ENCODE measurements around the gene YIPF4.
"Not testable (repeated sequence)": the region's sequence is repeated elsewhere in the genome, so short reads cannot be mapped to it uniquely, and the experiment has no call there.

The YIPF4 gene

DNA sequence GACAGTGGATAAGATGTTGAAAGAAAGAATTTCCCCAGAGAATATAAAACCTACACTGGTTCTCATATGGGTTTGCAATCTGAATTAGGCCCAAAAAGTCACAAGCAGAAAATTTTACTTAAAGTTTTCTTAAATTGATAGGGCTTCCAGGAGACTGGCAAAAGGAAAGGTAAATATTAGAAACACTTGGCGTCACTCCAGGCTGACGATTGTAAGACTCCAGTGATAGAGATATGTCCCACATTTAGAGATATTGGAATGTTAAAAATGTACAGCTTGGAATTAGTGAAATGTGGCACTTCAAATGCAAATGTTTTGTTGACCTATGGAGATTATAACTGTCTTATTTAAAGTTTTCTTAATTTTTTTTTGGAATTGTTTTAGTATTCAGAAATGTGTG, 14.0 kb downstream of the YIPF4 start:
- no peak overlapping the region for H2AFZ ChIP-seq
- H3K79me2 ChIP-seq, result peaks cover 13% of the 10 kb centered on the region
- H3K4me3 ChIP-seq (ENCODE audit: low read depth, low read length), result no peak overlapping the region
- H3K4me2 ChIP-seq (ENCODE audit: low read length), result no peak overlapping the region
- no peaks in the 10 kb centered on the region for H3K36me3 ChIP-seq (ENCODE audit: control insufficient read depth, insufficient read depth, low read length)
- H3K4me1 ChIP-seq, result no peaks in the 10 kb centered on the region
- H3K27me3 ChIP-seq (ENCODE audit: control insufficient read depth, insufficient read depth, low read length), result no peaks in the 10 kb centered on the region
- H3K9ac ChIP-seq, result no peak overlapping the region
- no peak overlapping the region for H3K27ac ChIP-seq
- H3K9me3 ChIP-seq (ENCODE audit: control insufficient read depth, low read length), result no peaks in the 10 kb centered on the region
- TF ChIP-seq, protein P1, sequence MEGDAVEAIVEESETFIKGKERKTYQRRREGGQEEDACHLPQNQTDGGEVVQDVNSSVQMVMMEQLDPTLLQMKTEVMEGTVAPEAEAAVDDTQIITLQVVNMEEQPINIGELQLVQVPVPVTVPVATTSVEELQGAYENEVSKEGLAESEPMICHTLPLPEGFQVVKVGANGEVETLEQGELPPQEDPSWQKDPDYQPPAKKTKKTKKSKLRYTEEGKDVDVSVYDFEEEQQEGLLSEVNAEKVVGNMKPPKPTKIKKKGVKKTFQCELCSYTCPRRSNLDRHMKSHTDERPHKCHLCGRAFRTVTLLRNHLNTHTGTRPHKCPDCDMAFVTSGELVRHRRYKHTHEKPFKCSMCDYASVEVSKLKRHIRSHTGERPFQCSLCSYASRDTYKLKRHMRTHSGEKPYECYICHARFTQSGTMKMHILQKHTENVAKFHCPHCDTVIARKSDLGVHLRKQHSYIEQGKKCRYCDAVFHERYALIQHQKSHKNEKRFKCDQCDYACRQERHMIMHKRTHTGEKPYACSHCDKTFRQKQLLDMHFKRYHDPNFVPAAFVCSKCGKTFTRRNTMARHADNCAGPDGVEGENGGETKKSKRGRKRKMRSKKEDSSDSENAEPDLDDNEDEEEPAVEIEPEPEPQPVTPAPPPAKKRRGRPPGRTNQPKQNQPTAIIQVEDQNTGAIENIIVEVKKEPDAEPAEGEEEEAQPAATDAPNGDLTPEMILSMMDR (IDR thresholded peaks at IDR 0.05), result no peak

DNA sequence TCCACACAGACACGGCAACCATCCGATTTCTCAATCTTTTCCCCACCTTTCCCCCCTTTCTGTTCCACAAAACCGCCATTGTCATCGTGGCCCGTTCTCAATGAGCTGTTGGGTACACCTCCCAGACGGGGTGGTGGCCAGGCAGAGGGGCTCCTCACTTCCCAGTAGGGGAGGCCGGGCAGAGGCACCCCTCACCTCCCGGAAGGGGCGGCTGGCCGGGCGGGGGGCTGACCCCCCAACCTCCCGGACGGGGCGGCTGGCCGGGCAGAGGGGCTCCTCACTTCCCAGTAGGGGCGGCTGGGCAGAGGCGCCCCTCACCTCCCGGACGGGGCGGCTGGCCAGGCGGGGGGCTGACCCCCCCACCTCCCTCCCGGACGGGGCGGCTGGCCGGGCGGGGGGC, 15.8 kb downstream of the YIPF4 start:
- H3K36me3 ChIP-seq (ENCODE audit: control insufficient read depth, insufficient read depth, low read length); H3K9me3 ChIP-seq (ENCODE audit: control insufficient read depth, low read length); H3K27me3 ChIP-seq (ENCODE audit: control insufficient read depth, insufficient read depth, low read length); H3K4me1 ChIP-seq; H3K79me2 ChIP-seq; H3K27ac ChIP-seq; H2AFZ ChIP-seq; H3K9ac ChIP-seq; H3K4me3 ChIP-seq (ENCODE audit: low read depth, low read length); H3K4me2 ChIP-seq (ENCODE audit: low read length): not testable (repeated sequence)

DNA sequence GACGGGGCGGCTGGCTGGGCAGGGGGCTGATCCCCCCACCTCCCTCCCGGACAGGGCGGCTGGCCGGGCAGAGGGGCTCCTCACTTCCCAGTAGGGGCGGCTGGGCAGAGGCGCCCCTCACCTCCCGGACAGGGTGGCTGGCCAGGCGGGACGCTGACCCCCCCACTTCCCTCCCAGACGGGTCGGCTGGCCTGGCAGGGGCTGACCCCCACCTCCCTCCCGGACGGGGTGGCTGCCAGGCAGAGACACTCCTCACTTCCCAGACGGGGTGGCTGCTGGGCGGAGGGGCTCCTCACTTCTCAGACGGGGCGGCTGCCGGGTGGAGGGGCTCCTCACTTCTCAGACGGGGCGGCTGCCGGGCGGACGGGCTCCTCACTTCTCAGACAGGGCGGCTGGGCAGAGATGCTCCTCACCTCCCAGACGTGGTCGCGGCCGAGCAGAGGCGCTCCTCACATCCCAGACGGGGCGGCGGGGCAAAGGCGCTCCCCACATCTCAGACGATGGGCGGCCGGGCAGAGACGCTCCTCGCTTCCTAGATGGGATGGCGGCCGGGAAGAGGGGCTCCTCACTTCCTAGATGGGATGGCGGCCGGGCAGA, 16.4 kb downstream of the YIPF4 start:
- not testable (repeated sequence) for H3K9me3 ChIP-seq (ENCODE audit: control insufficient read depth, low read length); H3K27ac ChIP-seq; H3K36me3 ChIP-seq (ENCODE audit: control insufficient read depth, insufficient read depth, low read length); H3K79me2 ChIP-seq; H3K4me3 ChIP-seq (ENCODE audit: low read depth, low read length); H3K27me3 ChIP-seq (ENCODE audit: control insufficient read depth, insufficient read depth, low read length); H3K9ac ChIP-seq; H3K4me2 ChIP-seq (ENCODE audit: low read length); H2AFZ ChIP-seq; H3K4me1 ChIP-seq

DNA sequence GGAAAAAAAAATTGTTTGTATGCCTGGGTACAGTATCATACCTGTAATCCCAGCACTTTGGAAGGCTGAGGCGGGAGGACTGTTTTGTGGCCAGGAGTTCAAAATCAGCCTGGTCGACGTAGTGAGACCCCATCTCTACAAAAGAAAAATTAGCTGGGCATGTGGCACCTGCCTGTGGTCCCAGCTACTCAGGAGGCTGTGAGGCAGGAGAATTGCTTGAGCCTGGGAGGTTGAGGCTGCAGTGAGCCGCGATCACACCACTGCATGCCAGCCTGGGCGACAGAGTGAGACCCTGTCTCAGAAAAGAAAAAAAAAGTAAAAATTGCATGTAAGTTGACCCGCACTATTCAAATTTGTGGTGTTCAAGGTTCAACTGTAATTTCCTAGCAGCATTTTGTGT, 32.9 kb downstream of the YIPF4 start:
- Histone ChIP-seq H3K36me3 (ENCODE audit: control insufficient read depth, insufficient read depth, low read length) (no peaks in the 10 kb centered on the region), H3K4me2 (ENCODE audit: low read length) (no peak overlapping the region), H3K27ac (no peak overlapping the region), H2AFZ (no peak overlapping the region), H3K9ac (no peak overlapping the region), H3K9me3 (ENCODE audit: control insufficient read depth, low read length) (no peaks in the 10 kb centered on the region), H3K79me2 (no peaks in the 10 kb centered on the region), H3K27me3 (ENCODE audit: control insufficient read depth, insufficient read depth, low read length) (no peaks in the 10 kb centered on the region), H3K4me1 (peaks cover 4% of the 10 kb centered on the region), H3K4me3 (ENCODE audit: low read depth, low read length) (no peak overlapping the region)
- TF ChIP-seq, protein P1 (IDR thresholded peaks at IDR 0.05), result no peak

DNA sequence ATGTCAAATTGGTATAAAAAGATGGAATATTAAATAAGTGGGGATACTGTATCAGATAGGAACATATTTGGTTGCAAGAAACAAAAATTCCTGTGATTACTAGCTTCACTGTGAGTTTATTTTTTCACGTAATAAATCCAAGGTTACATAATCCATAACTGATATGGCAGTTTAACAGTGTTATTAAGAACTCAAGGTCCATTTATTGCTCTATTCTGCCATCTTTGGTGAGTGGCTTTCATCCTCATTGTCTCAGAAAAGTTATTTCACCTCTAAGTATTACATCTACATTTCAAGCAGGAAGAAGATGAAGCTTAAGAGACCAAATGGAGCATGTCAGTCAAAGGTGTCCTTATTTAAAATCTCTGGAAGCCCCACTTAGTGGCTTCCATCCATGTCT, 37.2 kb downstream of the YIPF4 start:
- TF ChIP-seq, protein P1 (IDR thresholded peaks at IDR 0.05), result no peak
- H3K27ac ChIP-seq, result no peak overlapping the region
- no peaks in the 10 kb centered on the region for H3K79me2 ChIP-seq
- H3K4me2 ChIP-seq (ENCODE audit: low read length), result no peak overlapping the region
- no peaks in the 10 kb centered on the region for H3K36me3 ChIP-seq (ENCODE audit: control insufficient read depth, insufficient read depth, low read length)
- H3K4me3 ChIP-seq (ENCODE audit: low read depth, low read length), result no peak overlapping the region
- no peaks in the 10 kb centered on the region for H3K9me3 ChIP-seq (ENCODE audit: control insufficient read depth, low read length)
- no peaks in the 10 kb centered on the region for H3K27me3 ChIP-seq (ENCODE audit: control insufficient read depth, insufficient read depth, low read length)
- no peaks in the 10 kb centered on the region for H3K4me1 ChIP-seq
- H2AFZ ChIP-seq, result no peak overlapping the region
- no peak overlapping the region for H3K9ac ChIP-seq

DNA sequence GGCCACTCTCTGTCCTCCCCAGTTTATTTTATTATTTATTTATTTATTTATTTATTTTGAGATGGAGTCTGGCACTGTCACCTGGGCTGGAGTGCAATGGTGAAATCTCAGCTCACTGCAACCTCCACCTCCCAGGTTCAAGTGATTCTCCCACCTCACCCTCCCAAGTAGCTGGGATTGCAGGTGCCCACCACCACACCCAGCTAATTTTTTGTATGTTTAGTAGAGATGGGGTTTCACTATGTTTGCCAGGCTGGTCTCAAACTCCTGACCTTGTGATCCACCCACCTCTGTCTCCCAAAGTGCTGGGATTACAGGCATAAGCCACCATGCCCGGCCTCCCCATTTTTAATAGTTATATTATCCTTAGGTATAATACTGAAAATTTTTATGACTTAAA, 51.0 kb downstream of the YIPF4 start:
- H2AFZ ChIP-seq; H3K4me3 ChIP-seq (ENCODE audit: low read depth, low read length); H3K9me3 ChIP-seq (ENCODE audit: control insufficient read depth, low read length); H3K9ac ChIP-seq; H3K27ac ChIP-seq; H3K4me2 ChIP-seq (ENCODE audit: low read length); H3K4me1 ChIP-seq; H3K36me3 ChIP-seq (ENCODE audit: control insufficient read depth, insufficient read depth, low read length); H3K27me3 ChIP-seq (ENCODE audit: control insufficient read depth, insufficient read depth, low read length); H3K79me2 ChIP-seq: not testable (repeated sequence)

DNA sequence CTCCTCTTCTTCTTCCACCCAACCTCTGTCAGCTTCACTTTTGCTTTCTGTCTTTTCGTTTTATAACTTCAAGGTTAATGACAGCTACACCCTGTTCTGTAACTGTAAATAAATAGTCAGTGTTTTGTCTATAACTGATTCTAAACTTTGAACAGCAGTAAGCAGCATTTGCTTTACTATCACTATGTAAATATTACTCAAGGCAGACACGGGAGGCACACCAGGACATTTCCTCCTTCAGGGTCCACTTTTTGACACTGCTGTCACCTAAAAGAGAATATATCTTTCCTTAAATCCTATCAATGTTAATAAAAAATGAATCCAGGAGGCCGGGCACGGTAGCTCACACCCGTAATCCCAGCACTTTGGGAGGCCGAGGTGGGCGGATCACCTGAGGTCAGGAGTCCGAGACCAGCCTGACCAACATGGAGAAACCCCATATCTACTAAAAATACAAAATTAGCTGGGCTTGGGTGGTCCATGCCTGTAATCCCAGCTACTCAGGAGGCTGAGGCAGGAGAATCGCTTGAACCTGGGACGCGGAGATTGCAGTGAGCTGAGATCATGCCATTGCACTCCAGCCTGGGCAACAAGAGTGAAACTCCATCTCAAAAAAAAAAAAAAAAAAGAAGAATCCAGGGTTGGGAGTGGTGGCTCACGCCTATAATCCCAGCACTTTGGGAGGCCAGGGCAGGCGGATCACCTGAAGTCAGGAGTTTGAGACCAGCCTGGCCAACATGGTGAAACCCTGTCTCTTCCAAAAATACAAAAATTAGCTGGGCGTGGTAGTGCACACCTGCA, 51.7 kb downstream of the YIPF4 start:
- not testable (repeated sequence) for H3K9ac ChIP-seq; H3K4me3 ChIP-seq (ENCODE audit: low read depth, low read length); H3K4me1 ChIP-seq; H3K9me3 ChIP-seq (ENCODE audit: control insufficient read depth, low read length); H3K4me2 ChIP-seq (ENCODE audit: low read length); H2AFZ ChIP-seq; H3K79me2 ChIP-seq; H3K27me3 ChIP-seq (ENCODE audit: control insufficient read depth, insufficient read depth, low read length); H3K36me3 ChIP-seq (ENCODE audit: control insufficient read depth, insufficient read depth, low read length); H3K27ac ChIP-seq

All from parathyroid adenoma (tissue), 2 donors.